C4-2B (cell line): ENCODE results near the gene C9.
"Not testable (repeated sequence)": the region's sequence is repeated elsewhere in the genome, so short reads cannot be mapped to it uniquely, and the experiment has no call there.

Source experiments
- CTCF ChIP-seq: fragments of 450-650 bp; conservative IDR thresholded peaks from 2 replicates; pipeline ENCODE4 v1.5.1; 2017; ENCODE audit warnings: mild to moderate bottlenecking
- ZFX ChIP-seq: fragments of 450-650 bp; IDR thresholded peaks from 2 replicates; pipeline ENCODE4 v1.6.1; 2017

- not testable (repeated sequence) for TF ChIP-seq CTCF, ZFX
These were observed 47.8 kb downstream of the C9 start for GRCh38 chr5:39316464-39316863.
